ENCODE data around the gene CACNA2D1.

The CACNA2D1 gene

DNA sequence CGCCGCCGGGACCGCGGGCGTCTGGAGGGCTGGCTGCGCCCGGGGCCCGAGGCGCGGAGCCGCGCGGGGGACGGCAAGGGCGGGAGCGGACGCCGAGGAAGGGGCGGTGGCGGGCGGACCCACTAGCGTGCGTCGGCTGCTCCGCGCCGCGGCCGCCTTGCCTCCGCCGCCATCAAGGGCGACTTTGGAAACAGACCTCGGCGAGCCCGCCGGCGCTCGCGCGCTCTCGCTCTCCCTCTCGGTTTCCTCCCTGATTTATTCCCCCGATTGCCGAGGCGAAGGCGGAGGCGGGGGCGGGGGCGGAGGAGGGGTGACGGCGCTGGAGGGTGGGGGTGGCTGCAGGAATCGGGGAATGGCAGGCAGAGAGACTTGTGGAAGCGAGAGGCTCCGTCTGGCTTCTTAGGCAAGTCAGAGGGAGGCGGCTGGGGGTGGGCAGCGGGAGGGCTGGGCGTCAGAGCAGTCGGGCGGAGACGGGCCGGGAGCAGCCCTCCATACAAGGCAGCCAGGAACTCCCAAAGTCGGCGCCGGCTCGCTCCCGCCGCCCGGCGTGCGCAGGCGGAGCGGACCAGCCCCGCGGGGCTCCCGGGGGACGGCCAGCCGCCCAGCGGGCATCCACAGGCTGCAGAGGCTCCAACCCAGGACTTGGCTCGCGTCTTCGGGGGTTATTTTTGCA, at the start of gene CACNA2D1:
Gene CACNA2D1, minus strand, starts transcription at position 231 of the 673 bp plus-strand sequence.
- DNase-seq: no peak

DNA sequence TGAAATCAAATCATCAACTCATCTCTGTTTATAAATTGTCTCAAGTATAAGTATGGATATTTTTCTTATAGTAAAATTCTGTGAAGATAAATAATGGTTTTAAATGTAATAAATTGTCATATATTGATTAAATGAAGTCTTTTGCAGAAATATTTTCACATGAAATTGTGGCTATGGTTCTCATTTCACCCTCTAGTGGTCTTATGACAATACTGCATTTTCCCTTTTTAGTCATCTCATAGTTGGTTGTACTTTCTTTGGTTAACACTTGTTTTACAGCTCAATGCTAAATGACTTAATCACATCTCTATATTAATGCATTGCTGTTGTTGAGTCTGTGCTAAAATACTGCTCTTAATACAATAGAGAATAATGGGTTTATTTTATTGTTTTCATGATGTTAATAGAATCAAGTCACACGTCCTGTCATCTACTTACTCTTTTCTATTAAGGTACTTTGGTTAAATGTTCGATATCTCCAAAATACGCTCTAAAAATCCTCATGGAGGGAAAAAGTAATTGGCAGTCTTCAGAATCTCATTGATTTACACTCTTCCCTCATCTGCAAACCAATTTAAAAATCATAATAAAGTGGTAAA, 38.0 kb upstream of the CACNA2D1 start:
- DNase-seq: peak; percentile 3

DNA sequence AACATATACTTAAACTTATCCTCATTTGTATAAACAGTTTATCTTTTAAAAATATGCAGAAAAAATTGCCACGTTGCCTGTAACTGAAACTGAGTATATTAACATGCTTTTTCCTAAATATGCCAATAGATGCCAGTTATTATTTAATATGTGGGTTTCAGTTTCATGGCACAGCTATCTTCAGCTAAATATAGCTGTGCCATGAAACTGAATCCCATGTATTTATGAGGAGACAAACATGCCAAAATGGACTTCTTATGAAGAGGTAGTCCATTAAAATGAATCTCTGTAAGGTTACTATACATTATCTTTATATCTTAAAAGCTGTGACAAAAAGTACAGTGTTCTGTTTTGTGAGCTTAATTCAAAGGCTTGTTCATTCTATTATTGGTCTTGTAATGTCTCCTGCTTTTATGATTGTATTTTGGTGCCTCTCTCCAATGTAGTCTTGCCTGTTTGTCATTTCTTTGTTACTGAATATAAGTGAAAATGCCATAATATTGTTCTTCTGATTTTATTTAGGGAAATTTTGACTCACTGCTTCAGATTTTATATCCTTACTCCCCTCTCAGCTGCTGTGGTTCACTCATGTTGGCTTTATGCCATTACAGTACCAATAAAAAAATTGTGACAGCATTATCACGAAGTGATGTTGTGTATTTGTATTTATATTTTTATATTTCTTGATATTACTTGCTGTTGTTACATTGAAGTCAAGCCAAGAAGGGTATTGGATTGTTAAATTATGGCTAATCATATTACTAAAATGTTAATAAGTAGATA, 34.3 kb upstream of the CACNA2D1 start:
- no peak for DNase-seq

DNA sequence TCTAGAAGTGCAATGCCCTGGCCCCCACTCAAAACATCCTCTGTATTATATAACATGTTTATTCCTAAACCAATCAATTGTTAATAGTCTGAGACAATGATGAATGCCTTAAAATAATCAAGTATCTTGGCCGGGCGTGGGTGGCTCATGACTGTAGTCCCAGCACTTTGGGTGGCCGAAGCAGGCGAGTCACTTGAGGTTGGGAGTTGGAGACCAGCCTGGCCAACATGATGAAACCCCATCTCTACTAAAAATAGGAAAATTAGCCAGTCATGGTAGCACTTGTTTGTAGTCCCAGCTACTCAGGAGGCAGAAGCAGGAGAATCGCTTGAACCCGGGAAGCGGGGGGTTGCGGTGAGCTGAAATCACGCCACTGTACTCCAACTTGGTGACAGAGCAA, 29.4 kb upstream of the CACNA2D1 start:
- DNase-seq: no peak

DNA sequence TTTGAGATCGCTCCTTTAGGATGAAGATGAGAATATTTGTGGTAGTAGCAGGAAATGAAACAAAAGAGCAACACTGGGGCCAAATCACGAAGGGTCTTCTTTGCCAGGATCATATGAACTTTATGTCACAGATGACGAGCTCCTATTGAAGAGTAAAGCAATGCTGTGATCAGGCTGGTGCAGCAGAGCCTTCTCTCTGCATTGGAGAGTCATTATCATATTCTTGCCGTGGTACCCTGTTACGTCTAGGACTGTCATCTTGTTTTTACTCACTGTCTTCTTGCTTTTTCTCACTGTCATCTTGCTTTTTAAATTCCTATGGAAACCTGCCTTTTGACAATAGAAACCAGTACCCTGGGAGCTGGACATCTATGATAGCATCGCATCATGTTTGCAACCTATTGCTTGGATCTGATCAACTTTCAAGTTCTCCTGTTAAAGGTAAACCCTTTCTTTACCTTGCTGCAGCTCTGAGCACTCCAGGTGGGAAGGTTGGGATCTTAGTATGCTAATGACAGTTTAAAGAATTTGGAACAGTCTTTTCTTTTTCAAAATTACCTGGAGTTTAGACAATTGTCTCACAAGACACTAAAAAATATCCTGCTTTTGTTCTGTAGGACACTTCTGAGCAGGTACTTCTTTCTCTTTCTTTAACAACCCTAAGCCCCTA, 27.9 kb upstream of the CACNA2D1 start:
- no peak for DNase-seq

DNA sequence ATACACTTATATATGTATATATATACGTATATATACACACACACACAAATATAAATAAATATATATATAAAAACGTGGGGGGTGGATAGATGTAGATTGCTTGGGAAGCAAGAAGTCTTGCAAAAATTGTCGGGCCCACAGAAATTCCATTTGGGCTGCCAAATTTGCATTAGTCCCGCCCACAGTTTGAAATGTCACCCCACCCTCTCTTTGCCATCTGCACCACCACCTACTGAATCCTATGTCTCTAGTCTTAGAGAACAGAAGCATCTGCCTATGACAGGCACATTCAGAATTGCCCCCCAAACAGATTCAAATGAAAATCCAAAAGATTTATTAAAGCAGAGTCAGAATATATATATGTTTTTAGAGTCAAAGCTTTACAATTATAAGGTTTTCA, 25.6 kb upstream of the CACNA2D1 start:
- DNase-seq: no peak

DNA sequence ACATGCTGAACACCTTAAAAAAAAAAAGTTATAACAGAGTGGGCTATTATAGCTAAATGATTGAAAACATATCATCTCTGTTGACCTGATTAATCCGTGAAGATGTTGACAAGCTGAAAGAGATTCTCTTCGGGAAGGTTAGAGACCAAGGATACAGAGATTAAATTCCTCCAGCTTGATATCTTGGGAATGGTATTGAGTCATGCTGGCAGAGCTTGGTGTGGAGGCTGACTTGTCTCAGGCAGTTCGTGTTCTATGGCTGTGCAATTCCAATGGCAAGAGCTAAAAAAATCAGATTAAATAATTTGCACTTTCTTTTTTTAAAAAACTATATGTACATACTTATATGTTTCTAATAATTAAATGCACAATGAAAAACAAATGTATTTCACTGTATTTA, 24.9 kb upstream of the CACNA2D1 start:
- DNase-seq: no peak

DNA sequence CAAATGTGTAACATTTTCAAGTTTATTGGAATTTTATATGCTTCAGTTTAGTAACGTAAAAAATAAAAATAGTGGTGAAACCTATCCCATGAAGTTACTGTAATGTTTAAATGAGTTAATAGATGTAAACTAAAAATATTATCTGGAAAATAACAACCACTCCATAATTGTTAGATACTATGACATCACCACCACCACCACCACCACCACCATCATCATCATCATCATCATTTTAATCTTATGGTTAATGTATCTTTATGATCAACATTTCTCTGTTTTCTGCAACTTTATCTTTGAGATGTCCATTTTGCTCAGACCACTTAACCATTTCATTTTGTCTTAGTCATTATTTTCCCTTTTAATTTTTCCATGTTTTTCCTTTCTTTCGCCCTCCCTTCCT, 23.4 kb upstream of the CACNA2D1 start:
- no peak for DNase-seq

DNA sequence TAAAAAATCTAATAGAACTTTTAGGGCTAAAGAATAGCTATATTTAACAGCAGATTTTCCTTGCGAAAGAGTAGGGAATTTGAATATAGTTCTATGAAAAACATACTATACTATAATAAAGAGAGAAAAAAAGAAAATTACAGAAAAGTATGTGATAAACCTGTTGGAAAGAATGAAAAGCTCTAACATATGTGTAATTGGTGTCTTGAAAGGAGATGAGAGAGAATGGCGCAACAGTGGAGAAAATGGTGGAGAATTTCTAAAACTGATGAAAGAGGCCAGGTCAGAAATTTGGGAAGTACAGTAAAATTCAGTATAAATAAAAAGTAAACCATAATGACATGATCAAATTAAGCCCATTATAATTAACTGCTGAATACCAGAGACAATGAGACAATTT, 20.8 kb upstream of the CACNA2D1 start:
- DNase-seq: no peak

DNA sequence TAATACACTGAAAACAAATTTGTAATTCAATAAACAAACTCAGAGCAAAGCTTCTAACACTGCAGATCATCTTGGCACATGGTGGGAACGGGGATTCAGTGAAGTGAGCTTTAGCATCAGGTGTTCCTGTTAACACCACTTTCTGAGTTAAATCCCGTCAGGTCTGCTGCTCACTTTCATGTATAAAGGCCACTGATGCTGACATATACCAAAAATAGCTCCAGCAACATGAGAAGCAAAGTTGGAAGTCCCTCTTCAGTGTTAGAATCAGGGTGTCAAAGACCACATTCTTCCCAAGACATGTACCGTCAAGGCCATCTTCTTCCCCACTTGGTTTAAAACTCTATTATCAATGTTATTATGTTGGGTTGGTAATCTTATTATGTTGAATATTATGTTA, 11.7 kb upstream of the CACNA2D1 start:
- no peak for DNase-seq

DNA sequence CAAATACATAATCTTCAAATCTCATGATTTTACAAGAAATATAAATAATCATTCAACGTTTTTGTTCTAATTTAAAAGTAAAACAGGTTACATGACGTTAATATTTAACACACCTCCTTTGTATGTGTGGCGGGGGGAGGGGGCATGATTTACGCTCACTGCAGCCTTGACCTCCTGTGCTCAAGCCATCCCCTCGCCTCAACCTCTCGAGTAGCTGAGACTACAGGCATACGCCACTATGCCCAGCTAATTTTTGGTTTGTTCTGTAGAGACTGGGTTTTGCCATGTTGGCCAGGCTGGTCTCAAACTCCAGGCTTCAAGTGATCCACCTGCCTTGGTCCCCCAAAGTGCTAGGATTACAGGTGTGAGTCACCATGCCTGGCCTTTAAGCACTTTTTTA, 7.2 kb upstream of the CACNA2D1 start:
- no peak for DNase-seq

DNA sequence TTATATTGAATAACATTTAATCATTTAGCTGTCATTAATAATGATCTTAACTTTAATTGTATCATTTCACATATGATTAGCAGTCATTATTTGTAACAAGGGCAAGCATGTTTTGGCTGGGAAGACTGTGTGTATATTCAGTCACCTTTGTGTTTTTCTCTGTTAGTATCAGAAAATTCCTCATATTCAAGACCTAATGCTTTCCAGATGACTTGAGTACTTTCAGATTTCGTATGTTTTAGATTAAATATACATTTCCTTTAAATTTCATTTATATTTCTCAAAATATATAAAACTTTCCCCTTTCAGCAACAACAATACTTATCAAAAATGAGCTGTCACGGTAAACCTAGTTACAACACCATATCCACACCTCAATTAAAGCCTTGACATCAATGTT, 6.3 kb upstream of the CACNA2D1 start:
- DNase-seq: no peak

DNA sequence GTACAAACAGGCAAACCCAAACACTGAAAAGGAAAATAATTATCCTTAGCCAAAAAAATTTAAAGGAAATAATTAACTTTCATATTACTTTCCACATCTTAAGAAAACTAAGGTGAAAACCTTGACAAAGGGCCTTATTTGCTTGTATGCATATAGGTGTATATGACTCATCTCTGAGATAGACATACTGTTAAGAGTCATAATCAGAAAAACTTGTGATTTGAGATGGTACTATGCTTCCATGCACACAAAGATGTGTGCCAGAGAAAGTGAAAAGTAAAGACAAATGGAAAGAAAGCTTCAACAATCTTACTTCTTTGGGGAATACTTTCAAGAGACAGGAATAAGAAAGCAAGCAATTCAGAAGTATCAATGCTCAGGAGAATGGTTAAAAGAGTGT, 3.3 kb upstream of the CACNA2D1 start:
- DNase-seq: no peak

DNA sequence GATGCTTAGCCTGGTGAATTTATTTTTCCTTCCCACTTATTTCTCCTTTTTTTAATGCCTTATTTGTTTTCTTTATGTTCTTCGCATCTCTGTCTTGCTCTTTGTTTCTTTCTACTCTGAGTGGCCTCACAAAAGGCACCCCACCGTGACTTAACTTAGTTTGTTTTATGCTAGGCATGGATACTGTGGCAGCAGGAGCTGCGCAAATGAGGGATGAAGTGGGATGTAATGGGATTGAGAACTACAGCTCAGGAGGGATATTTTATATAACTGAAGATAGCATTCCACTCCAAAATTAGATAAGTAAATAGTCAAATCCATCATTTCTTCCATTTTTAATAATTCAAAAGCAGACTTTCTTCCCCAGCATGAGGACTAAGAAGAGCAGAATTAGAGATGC, 1.7 kb upstream of the CACNA2D1 start:
- no peak for DNase-seq

DNA sequence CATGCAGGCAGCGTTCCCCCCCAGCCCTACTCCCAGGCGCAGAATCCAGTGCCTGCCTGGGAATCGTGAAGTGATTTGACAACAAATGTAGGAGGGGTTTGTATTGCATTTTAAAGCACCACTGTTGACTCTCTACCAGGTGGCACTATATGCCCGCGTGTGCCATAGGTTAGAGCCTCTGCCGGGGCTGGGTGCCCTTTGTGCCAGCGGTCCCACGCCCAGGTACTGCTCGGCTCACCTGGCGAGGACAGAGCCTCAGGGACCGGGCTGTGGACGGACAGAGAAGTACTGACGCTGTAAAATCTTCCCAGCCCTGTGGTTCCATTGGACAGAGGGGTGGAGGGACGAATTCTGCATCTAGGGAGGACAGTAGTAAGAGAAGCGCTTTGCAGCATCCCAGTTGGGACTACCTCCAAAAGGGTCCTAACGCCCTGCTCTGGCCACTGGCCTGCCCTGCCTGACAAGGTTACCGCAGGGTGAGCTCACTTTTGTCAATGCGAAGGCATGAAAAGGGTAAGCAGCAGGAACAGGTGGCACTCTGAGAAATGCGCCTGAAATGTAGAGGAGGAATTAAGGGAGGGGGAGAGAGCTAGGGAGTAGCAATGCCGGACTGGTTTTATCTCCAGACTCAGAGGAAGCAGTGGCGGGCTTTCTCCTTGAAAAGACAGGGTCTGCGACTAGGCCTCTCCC, 788 bp upstream of the CACNA2D1 start:
- no peak for DNase-seq

DNA sequence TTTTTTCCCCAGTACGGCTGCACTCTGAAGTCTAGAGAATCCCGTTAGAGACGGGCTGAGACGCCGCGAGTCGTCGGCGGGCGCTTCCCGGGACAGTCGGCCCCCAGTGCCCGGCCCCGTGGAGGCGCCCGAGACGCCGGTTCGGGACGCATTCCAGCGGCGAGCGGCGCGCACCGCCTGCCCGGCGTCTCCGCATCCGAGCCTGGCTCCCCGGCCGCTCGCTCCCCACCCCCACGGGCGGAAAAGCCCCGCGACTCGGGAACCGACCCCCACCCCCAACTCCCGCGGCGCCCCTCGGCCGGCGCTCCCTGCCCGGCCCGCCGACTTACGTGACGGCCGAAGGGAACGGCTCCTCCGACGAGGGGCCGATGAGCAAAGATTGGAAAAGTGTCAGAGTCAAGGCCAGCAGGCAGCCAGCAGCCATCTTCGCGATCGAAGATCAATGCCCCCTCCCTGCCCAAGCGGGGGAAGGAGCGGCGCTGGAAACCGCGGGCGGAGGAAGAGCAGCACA, 486 bp downstream of the CACNA2D1 start:
- DNase-seq: no peak

DNA sequence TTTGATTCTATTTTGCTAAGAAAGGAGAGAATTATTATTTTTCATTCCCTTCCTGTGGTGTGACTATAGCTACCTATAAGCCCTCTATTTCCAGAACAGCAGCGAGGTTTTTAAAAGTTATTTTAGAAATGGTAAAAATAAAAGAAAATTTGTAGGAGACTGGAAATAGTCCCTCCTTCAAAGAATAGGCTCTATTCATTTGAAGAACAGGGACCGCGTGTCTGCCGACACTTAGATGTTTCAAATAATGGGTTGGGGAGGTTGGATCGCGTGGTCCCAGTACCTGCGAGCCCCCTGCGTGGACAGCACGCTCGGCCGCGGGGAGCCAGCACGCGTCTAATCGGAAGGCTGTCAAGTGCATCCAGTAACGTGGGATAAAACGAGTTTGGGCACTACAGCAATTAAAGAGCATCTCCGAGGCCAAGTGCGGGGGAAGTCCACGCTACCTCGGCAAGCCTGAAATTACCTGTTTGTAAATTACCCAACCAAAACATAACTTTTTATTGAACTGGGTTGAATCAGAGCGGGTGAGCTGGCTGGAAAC, 1.0 kb downstream of the CACNA2D1 start:
- no peak for DNase-seq

DNA sequence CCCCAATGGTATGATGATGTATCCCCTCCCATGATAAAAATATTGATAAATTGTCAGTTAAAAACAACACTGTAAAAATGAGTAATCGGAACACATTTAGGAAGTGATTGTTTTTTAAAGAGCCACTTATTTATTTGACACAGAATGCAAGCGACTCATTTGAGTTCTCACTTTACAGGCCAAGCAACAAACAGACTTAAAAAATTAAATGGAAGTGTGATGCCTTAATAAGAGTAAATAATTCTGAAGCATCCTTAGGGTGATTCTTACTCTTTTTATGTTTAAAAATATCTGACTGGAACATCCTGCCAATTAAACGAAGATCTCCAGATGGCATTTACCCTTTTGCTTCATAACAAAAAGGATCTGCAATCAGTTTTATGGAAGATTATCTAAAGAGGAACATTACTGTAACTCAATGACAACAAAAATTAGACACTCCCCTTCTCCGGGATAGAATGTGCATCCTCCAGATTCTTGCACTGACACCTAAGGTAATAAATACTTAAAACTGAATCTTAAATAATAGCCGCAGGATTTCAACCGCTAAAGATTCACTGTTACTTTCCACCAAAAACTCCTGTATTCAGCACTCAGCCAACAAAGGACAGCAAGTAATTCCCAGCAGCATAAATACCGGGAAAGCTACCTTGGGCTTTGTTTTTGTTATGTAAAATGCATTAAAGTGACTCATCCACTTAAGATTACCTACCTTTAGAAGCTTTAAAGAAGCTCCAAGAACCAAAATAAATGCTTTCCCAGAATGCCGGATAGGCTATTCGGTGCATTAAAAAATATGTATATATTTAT, 1.7 kb downstream of the CACNA2D1 start:
- DNase-seq: no peak

DNA sequence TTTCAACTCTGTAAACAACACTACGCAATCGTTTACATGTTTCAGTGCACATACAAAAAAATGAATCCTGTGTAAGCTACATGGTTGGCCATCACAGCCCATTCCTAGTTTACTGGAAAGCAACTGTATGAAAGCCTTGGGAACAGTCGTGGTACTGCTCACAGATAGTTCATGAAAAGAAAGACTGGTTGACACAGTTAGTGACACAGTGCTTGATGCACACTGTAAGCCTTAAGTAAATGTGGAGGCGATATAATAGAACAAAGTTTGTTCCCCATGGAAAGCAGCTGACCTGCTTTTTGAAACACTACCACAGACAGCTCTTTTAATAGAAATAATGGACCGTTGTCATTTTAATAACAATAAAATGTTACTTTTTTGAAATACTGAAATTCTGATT, 5.1 kb downstream of the CACNA2D1 start:
- no peak for DNase-seq

DNA sequence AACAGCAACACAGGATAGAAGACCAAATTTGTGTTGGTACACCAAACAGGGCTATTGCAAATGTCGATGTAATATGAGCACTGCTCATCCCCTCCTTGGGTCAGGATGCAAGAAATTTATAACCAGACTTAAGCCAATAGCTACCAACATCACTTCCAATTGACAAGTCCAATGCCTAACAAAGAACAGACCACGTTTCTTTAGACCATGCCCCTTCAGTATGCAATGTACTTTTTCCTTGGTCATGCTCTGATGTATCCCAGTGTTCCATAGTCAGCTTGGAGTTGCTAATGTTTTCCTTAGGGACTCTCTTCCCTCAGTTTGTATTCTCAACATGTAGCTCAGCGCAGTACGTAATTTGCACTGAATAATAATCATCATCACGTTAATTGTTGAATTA, 7.8 kb downstream of the CACNA2D1 start:
- no peak for DNase-seq

DNA sequence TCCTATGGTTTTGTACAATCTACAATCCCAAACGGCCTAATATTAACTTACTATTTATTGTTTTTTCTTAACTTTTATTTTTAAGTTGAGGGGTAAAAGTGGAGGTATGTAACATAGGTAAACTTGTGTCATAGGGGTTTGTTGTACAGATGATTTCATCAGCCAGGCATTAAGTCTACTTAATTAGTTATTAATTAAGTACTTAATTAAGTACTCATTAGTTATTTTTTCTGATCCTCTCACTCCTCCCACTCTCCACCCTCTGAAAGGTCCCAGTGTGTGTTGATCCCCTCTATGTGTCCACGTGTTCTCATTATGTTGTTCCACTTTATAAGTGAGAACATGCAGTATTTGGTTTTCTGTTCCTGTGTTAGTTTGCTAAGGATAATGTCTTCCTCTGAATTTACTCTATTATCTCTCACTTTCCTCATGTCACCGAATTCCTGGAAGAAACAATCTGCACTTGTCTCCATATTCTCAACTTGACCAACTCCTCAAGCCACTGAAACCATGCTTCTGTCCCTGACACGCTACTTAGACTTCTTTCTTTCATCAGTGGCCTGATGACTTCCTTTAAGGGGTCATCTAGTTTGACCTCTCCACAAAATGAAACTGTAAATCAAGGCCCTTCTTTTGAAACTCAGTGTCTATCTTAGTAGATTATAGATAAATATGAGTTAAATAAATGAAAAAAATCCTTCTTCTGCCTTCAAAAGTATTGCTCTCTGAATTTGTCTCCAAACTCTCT, 9.1 kb downstream of the CACNA2D1 start:
- DNase-seq: no peak
